Activated B cell treated with CpG ODN at 0.5 μM for 24 hours (primary cell): Measurements from ENCODE around the gene ACSM4. TPM values are rescaled to one million over a fixed set of nuclear protein-coding genes. Genes with fewer than 3 reads are reported as not detected.

ENCODE experiments used
- ATAC-seq: fragments of 200-7000 bp; cut with Tn5 transposase; one replicate; pipeline ENCODE4 v1.10.0; 2021; ENCODE audit warnings: low read depth, mild to moderate bottlenecking, moderate library complexity
- CTCF ChIA-PET: fragments of 350-600 bp; sonication (Branson Sonifier 250); formaldehyde crosslinking; loops from one replicate; lab custom pipeline; 2021; ENCODE audit warnings: antibody characterized with exemption; lab: Charles Lee
- POLR2A ChIA-PET: fragments of 350-600 bp; sonication (Branson Sonifier 250); formaldehyde crosslinking; loops from one replicate; lab custom pipeline; 2021; ENCODE audit warnings: antibody characterized with exemption; lab: Charles Lee
- DNase-seq: peaks from one replicate; pipeline ENCODE4 v3.0.0; 2022
- H3K27ac Mint-ChIP-seq: one replicate; pipeline ENCODE4 v1.8.0; 2020; ENCODE audit warnings: mixed read lengths
- H3K27me3 Mint-ChIP-seq: one replicate; pipeline ENCODE4 v1.8.0; 2021; ENCODE audit warnings: mixed read lengths
- H3K36me3 Mint-ChIP-seq: one replicate; pipeline ENCODE4 v1.8.0; 2021; ENCODE audit warnings: low read depth, mixed read lengths
- H3K4me1 Mint-ChIP-seq: one replicate; pipeline ENCODE4 v1.8.0; 2021; ENCODE audit warnings: mixed read lengths
- H3K4me3 Mint-ChIP-seq: one replicate; pipeline ENCODE4 v1.8.0; 2020; ENCODE audit warnings: mild to moderate bottlenecking, mixed read lengths
- H3K9me3 Mint-ChIP-seq: one replicate; pipeline ENCODE4 v1.8.0; 2020; ENCODE audit warnings: mixed read lengths
- intact Hi-C: fragments of 100-400 bp; cut with micrococcal nuclease; formaldehyde crosslinking; loops from one replicate; pipeline ENCODE4 v1.15.1; 2024
- total RNA-seq: library from RNA; stranded (reverse); gene quantifications from 2 replicates; pipeline ENCODE4 v1.2.3, GENCODE V29; 2022
- TF ChIP-seq, protein P1 (sequence below): fragments of 200-600 bp; IDR thresholded peaks from one replicate; pipeline ENCODE4 v1.8.0; 2022; ENCODE audit warnings: antibody characterized with exemption, mild to moderate bottlenecking

Gene ACSM4
- total RNA-seq = not detected in 2 replicates

DNA sequence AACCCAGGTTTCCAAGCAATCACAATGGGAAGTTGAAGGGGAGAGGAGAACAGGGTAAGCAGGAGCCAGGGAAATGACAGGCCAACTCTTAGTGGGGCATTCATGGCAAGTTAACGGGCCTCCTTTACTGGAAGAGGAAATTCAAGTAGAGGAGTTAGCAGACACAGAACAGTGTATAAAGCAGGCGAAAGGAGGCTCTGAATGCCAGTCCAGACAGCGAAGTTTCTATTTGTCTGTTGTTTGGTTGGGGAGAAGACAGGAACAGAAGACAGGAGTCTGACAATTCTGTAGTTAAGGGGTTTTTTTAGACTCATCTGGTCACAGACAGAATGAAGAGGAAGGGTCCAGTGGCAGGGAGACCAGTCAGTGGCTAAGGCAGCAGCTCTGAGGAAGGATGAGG, at the start of gene ACSM4:
Gene ACSM4 (plus strand): TSS at position 301 of the 400 bp plus-strand sequence. CDS start 260 bp downstream, outside the sequence.
- ATAC-seq (no peak), DNase-seq (no peak)
- TF ChIP-seq, protein P1, sequence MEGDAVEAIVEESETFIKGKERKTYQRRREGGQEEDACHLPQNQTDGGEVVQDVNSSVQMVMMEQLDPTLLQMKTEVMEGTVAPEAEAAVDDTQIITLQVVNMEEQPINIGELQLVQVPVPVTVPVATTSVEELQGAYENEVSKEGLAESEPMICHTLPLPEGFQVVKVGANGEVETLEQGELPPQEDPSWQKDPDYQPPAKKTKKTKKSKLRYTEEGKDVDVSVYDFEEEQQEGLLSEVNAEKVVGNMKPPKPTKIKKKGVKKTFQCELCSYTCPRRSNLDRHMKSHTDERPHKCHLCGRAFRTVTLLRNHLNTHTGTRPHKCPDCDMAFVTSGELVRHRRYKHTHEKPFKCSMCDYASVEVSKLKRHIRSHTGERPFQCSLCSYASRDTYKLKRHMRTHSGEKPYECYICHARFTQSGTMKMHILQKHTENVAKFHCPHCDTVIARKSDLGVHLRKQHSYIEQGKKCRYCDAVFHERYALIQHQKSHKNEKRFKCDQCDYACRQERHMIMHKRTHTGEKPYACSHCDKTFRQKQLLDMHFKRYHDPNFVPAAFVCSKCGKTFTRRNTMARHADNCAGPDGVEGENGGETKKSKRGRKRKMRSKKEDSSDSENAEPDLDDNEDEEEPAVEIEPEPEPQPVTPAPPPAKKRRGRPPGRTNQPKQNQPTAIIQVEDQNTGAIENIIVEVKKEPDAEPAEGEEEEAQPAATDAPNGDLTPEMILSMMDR = no peak
- Mint-ChIP-seq H3K9me3 (no peaks in the 10 kb centered on the region), H3K4me3 (no peak within 1 kb of the TSS), H3K27me3 (peaks cover 8% of the 10 kb centered on the region), H3K27ac (no peak within 1 kb of the TSS), H3K4me1 (no peaks in the 10 kb centered on the region), H3K36me3 (no peaks in the 10 kb centered on the region)
- intact Hi-C loops = no loop called here
- POLR2A ChIA-PET = no interaction called here
- CTCF ChIA-PET = no interaction called here

- CTCF ChIA-PET = no interaction called here
- Mint-ChIP-seq H3K36me3 (no peaks in the 10 kb centered on the region), H3K27ac (no peak overlapping the region), H3K4me1 (no peaks in the 10 kb centered on the region), H3K9me3 (peaks cover 2% of the 10 kb centered on the region), H3K4me3 (no peak overlapping the region), H3K27me3 (peaks cover 17% of the 10 kb centered on the region)
- TF ChIP-seq, protein P1 = no peak
- POLR2A ChIA-PET = no interaction called here
- DNase-seq = no peak
- ATAC-seq = no peak
- intact Hi-C loops = no loop called here
Measured at GRCh38 chr12:7259060-7259459, 44.8 kb upstream of the ACSM4 start.

DNA sequence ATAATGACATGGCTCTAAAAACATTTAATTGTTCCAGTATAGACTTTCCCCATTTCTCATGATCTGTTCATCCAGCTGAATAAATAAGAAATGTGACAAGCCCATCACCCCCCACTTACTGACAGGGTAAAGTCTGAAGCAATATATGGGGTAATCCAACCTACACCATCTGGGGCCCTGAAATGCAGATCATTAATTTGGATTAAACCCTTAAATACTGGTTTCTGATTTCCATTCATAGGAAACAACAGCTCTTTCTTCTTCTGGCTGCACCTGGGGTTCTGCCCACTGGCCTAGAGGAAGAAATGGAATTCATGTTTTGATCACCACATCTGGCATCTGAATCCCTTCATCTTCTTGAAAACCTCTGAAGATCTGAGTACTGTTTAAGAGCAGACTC, 39.3 kb upstream of the ACSM4 start:
- H3K4me3 Mint-ChIP-seq = no peak overlapping the region
- H3K27me3 Mint-ChIP-seq = peaks cover 16% of the 10 kb centered on the region
- TF ChIP-seq, protein P1 = no peak
- intact Hi-C loops = no loop called here
- no peaks in the 10 kb centered on the region for H3K9me3 Mint-ChIP-seq
- DNase-seq (no peak), ATAC-seq (no peak)
- POLR2A ChIA-PET = no interaction called here
- CTCF ChIA-PET = no interaction called here
- H3K27ac Mint-ChIP-seq = no peak overlapping the region
- H3K4me1 Mint-ChIP-seq = no peaks in the 10 kb centered on the region
- no peaks in the 10 kb centered on the region for H3K36me3 Mint-ChIP-seq

- intact Hi-C loops = no loop called here
- Mint-ChIP-seq H3K27me3 (peaks cover 12% of the 10 kb centered on the region), H3K4me1 (no peaks in the 10 kb centered on the region), H3K27ac (no peak overlapping the region), H3K36me3 (no peaks in the 10 kb centered on the region), H3K9me3 (no peaks in the 10 kb centered on the region), H3K4me3 (no peak overlapping the region)
- TF ChIP-seq, protein P1 = no peak
- ATAC-seq = no peak
- CTCF ChIA-PET = no interaction called here
- DNase-seq = no peak
- POLR2A ChIA-PET = no interaction called here
Measured at GRCh38 chr12:7265251-7265650, 38.6 kb upstream of the ACSM4 start.

- Mint-ChIP-seq H3K4me1 (no peaks in the 10 kb centered on the region), H3K27ac (no peak overlapping the region), H3K9me3 (no peaks in the 10 kb centered on the region), H3K36me3 (no peaks in the 10 kb centered on the region), H3K4me3 (no peak overlapping the region), H3K27me3 (peaks cover 8% of the 10 kb centered on the region)
- CTCF ChIA-PET = no interaction called here
- TF ChIP-seq, protein P1 = no peak
- no peak for DNase-seq
- intact Hi-C loops = no loop called here
- POLR2A ChIA-PET = no interaction called here
- ATAC-seq = no peak
Measured at GRCh38 chr12:7269273-7269672, 34.6 kb upstream of the ACSM4 start.
